ENCODE measurements around the gene POC1A.

POC1A gene

GRCh38 chr3:52029053-52029452 is 125.2 kb downstream of the POC1A start:
- no peak overlapping the region for H3K9ac ChIP-seq (ENCODE audit: low read depth, low read length)
- no peaks in the 10 kb centered on the region for H3K4me1 ChIP-seq (ENCODE audit: control insufficient read depth, insufficient read depth, low read length)
- no peaks in the 10 kb centered on the region for H3K27me3 ChIP-seq (ENCODE audit: control insufficient read depth, insufficient read depth, low read length)
- no peaks in the 10 kb centered on the region for H3K9me3 ChIP-seq (ENCODE audit: control insufficient read depth, insufficient read depth, low read length)
- H3K36me3 ChIP-seq (ENCODE audit: control insufficient read depth, insufficient read depth, low read length): no peaks in the 10 kb centered on the region
- H3K4me3 ChIP-seq (ENCODE audit: low read depth, low read length): no peak overlapping the region
- no peak overlapping the region for H3K27ac ChIP-seq (ENCODE audit: low read depth, low read length)

- Histone ChIP-seq H3K36me3 (ENCODE audit: control insufficient read depth, insufficient read depth, low read length) (no peaks in the 10 kb centered on the region), H3K9ac (ENCODE audit: low read depth, low read length) (no peak overlapping the region), H3K27ac (ENCODE audit: low read depth, low read length) (no peak overlapping the region), H3K4me3 (ENCODE audit: low read depth, low read length) (no peak overlapping the region), H3K4me1 (ENCODE audit: control insufficient read depth, insufficient read depth, low read length) (no peaks in the 10 kb centered on the region), H3K27me3 (ENCODE audit: control insufficient read depth, insufficient read depth, low read length) (no peaks in the 10 kb centered on the region), H3K9me3 (ENCODE audit: control insufficient read depth, insufficient read depth, low read length) (no peaks in the 10 kb centered on the region)
These were observed 125.7 kb downstream of the POC1A start for GRCh38 chr3:52028572-52028971.

- H3K4me3 ChIP-seq (ENCODE audit: low read depth, low read length): no peak overlapping the region
- H3K9ac ChIP-seq (ENCODE audit: low read depth, low read length): no peak overlapping the region
- H3K4me1 ChIP-seq (ENCODE audit: control insufficient read depth, insufficient read depth, low read length): peaks cover 7% of the 10 kb centered on the region
- H3K9me3 ChIP-seq (ENCODE audit: control insufficient read depth, insufficient read depth, low read length): no peaks in the 10 kb centered on the region
- no peaks in the 10 kb centered on the region for H3K27me3 ChIP-seq (ENCODE audit: control insufficient read depth, insufficient read depth, low read length)
- no peak overlapping the region for H3K27ac ChIP-seq (ENCODE audit: low read depth, low read length)
- H3K36me3 ChIP-seq (ENCODE audit: control insufficient read depth, insufficient read depth, low read length): no peaks in the 10 kb centered on the region
These were observed 128.2 kb downstream of the POC1A start for GRCh38 chr3:52026041-52026440.

- Histone ChIP-seq H3K9me3 (ENCODE audit: control insufficient read depth, insufficient read depth, low read length) (no peaks in the 10 kb centered on the region), H3K27ac (ENCODE audit: low read depth, low read length) (no peak overlapping the region), H3K36me3 (ENCODE audit: control insufficient read depth, insufficient read depth, low read length) (no peaks in the 10 kb centered on the region), H3K27me3 (ENCODE audit: control insufficient read depth, insufficient read depth, low read length) (no peaks in the 10 kb centered on the region), H3K9ac (ENCODE audit: low read depth, low read length) (no peak overlapping the region), H3K4me3 (ENCODE audit: low read depth, low read length) (no peak overlapping the region), H3K4me1 (ENCODE audit: control insufficient read depth, insufficient read depth, low read length) (peaks cover 7% of the 10 kb centered on the region)
These were observed 128.8 kb downstream of the POC1A start for GRCh38 chr3:52025453-52025852.
